GM23248 (cell line): Measurements from ENCODE around the gene PLPPR4.

Source experiments
- EZH2 ChIP-seq: fragments of 200-600 bp; sonication (generic); IDR thresholded peaks from 2 replicates; pipeline ENCODE4 v1.6.1; 2018; ENCODE audit warnings: antibody characterized with exemption, mild to moderate bottlenecking; ENCODE audit not compliant: insufficient read depth, poor library complexity, severe bottlenecking
- EZH2phosphoT487 ChIP-seq: fragments of 200-600 bp; sonication (generic); IDR thresholded peaks from 2 replicates; pipeline ENCODE4 v1.6.1; 2018; ENCODE audit warnings: antibody characterized with exemption, moderate library complexity, mild to moderate bottlenecking, low read depth; ENCODE audit not compliant: insufficient read depth

DNA sequence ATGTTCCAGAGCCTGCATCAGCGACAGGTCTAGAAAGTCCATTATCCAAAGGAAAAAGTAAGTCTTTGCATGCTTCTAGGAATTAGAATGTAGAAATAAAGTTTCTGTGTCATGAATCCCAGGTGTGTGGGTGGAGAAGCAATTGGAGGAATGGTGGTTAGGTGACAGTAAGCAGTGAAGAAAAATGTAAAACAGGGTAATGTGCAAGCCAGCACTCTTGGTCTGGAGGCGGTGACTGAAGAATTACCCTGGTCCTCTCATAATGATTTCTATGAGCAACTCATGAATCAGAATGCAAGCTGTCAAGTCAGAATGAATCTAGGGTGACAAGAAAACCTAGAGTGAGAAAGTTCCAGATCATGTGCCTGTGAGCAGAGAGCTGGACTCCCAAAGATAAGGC lies 33.6 kb downstream of the PLPPR4 start:
- TF ChIP-seq EZH2 (no peak), EZH2phosphoT487 (no peak)
